Psoas muscle (tissue), 8 donors: Measurements from ENCODE around the gene ADGB. TPM values are rescaled to one million over a fixed set of nuclear protein-coding genes. Genes with fewer than 3 reads are reported as not detected.

Source experiments
- ATAC-seq, 4 donors: fragments of 200-7000 bp; cut with Tn5 transposase; one replicate each; pipeline ENCODE4 v1.9.1; 2020; ENCODE audit warnings: moderate library complexity in 3 of 4, mild to moderate bottlenecking in 2 of 4
- DNase-seq, 2 donors: peaks; one replicate each; pipeline ENCODE4 v3.0.0-alpha.2; 2020
- H3K27ac ChIP-seq: fragments of 200-600 bp; one replicate; pipeline ENCODE4 v1.8.0; 2022
- H3K27me3 ChIP-seq, 3 donors: fragments of 200-600 bp in 1 of 3; one replicate each; pipeline versions ENCODE4 v1.6.1 to v1.8.0; 2013 to 2022; ENCODE audit warnings: low read length in 2 of 3, mild to moderate bottlenecking in 2 of 3, moderate library complexity in 1 of 3; ENCODE audit not compliant: insufficient read depth in 3 of 3
- H3K36me3 ChIP-seq, 2 donors: fragments of 200-600 bp in 1 of 2; one replicate each; pipeline versions ENCODE4 v1.6.1 to v1.8.0; 2013 to 2022; ENCODE audit warnings: low read depth in 1 of 2, mild to moderate bottlenecking in 1 of 2, moderate library complexity in 1 of 2; ENCODE audit not compliant: insufficient read depth in 1 of 2
- H3K4me1 ChIP-seq: fragments of 200-600 bp; one replicate; pipeline ENCODE4 v1.8.0; 2022
- H3K4me3 ChIP-seq: fragments of 200-600 bp; one replicate; pipeline ENCODE4 v1.8.0; 2022; ENCODE audit warnings: mild to moderate bottlenecking
- H3K9me3 ChIP-seq: fragments of 200-600 bp; one replicate; pipeline ENCODE4 v1.8.0; 2022
- CTCF ChIP-seq: fragments of 200-600 bp; IDR thresholded peaks from one replicate; pipeline ENCODE4 v1.8.0; 2022; ENCODE audit warnings: antibody characterized with exemption
- WGBS, 3 donors: extraction: QIAGEN DNeasy Blood & Tissue Kit; methylation state at CpG; one replicate each; pipeline versions ENCODE4 v1.1.6 to v1.1.7; 2013; 5-methylcytosine and 5-hydroxymethylcytosine counted together
- intact Hi-C, 2 donors: fragments of 100-400 bp; cut with DNase I; formaldehyde crosslinking; loops; one replicate each; pipeline versions ENCODE4 v1.11.0 to v1.14.2; 2022
- long read RNA-seq, 2 donors: library from polyadenylated mRNA; unstranded; transcript quantifications; one replicate each; pipeline ENCODE4 v2.0.0, GENCODE V29; 2021
- polyA plus RNA-seq, 3 donors: library from polyadenylated mRNA; stranded (reverse); fragments of 200-250 nt; gene quantifications; one replicate each; pipeline ENCODE4 v1.2.3, GENCODE V29; 2013
- total RNA-seq, 4 donors: library from RNA; stranded (reverse); fragmentation: NEBNext Ultra II Directional in 2 of 4; extraction: Animal tissue kit (Norgen Biotek cat#: 25700) in 2 of 4; gene quantifications; one replicate each; pipeline versions ENCODE4 v1.2.1 to v1.2.4, GENCODE V29; 2021 to 2023
- donor health status: healthy with polysubstance abuse.
- donor health status: DM: no; HTN: no; CAD: no; lungs with moderate emphysema.
- donor health status: Bipolar disorder and iron deficiency.
- donor health status: healthy.
- donor health status: DM: yes; HTN: yes; CAD: no.
- donor health status: DM: no; HTN: no; CAD: no.
- donor health status: DM: no; HTN: no; CAD: no.
- donor health status: DM: yes; HTN: yes; CAD: no.

ADGB gene
- total RNA-seq (not detected), polyA plus RNA-seq (not detected)
- long read RNA-seq, donor 1: 0 reads
- long read RNA-seq, donor 2: 0 reads

- peak within 1 kb of the TSS; percentile 47 for H3K4me3 ChIP-seq
- no peak within 1 kb of the TSS for H3K27ac ChIP-seq
- H3K27me3 ChIP-seq: no peaks in the 10 kb centered on the region
- H3K4me1 ChIP-seq: no peaks in the 10 kb centered on the region
- WGBS, 3 donors: 2 to 3% (median 3%) methylated on average over 29 to 32 of the region's 32 CpGs
- TF ChIP-seq CTCF: no peak
- intact Hi-C loops: no loop called here
- peak; percentile 57 to 83 (median 70) for ATAC-seq
- no peaks in the 10 kb centered on the region for H3K36me3 ChIP-seq
- no peaks in the 10 kb centered on the region for H3K9me3 ChIP-seq
- DNase-seq: peak; percentile 51 to 78
Observed at GRCh38 chr6:146598772-146599405, at the start of gene ADGB. Gene ADGB, plus strand, starts transcription at chr6:146598972. Its CDS starts 69 bp downstream, at chr6:146599041.

GRCh38 chr6:146550911-146551310, 47.9 kb upstream of the ADGB start:
- Histone ChIP-seq H3K9me3 (no peaks in the 10 kb centered on the region), H3K27ac (no peak overlapping the region), H3K4me3 (no peak overlapping the region), H3K4me1 (peaks cover 9% of the 10 kb centered on the region), H3K27me3 (no peaks in the 10 kb centered on the region), H3K36me3 (peaks cover 0 to 18% of the 10 kb centered on the region in 2 donors)
- ATAC-seq (peak in 1 of 4 donors; percentile 58), DNase-seq (no peak)
- no peak for TF ChIP-seq CTCF
- intact Hi-C loops: no loop called here
- 42 to 59% (median 50%) methylated on average over 6 of the region's 6 CpGs for WGBS, 3 donors

GRCh38 chr6:146551545-146551944, 47.2 kb upstream of the ADGB start:
- Histone ChIP-seq H3K9me3 (no peaks in the 10 kb centered on the region), H3K27ac (no peak overlapping the region), H3K36me3 (peaks cover 0 to 18% of the 10 kb centered on the region in 2 donors), H3K4me1 (peaks cover 9% of the 10 kb centered on the region), H3K4me3 (peak overlapping the region; percentile 17), H3K27me3 (no peaks in the 10 kb centered on the region)
- whole genome bisulfite sequencing, 3 donors: 50 to 67% (median 52%) methylated on average over 7 of the region's 7 CpGs
- intact Hi-C loops: no loop called here
- no peak for TF ChIP-seq CTCF
- no peak for ATAC-seq
- no peak for DNase-seq

GRCh38 chr6:146553377-146554135, 45.2 kb upstream of the ADGB start:
- Histone ChIP-seq H3K27me3 (no peaks in the 10 kb centered on the region), H3K4me1 (peaks cover 9% of the 10 kb centered on the region), H3K4me3 (no peak overlapping the region), H3K27ac (no peak overlapping the region), H3K9me3 (no peaks in the 10 kb centered on the region), H3K36me3 (peaks cover 0 to 18% of the 10 kb centered on the region in 2 donors)
- no peak for TF ChIP-seq CTCF
- no peak for DNase-seq
- intact Hi-C loops: no loop called here
- no peak for ATAC-seq
- WGBS, 3 donors: 81 to 84% (median 83%) methylated on average over 7 of the region's 7 CpGs
